ENCODE results near the gene NKX1-1. TPM values are rescaled to one million over a fixed set of nuclear protein-coding genes. Genes with fewer than 3 reads are reported as not detected.

The NKX1-1 gene
- total RNA-seq, 1 donor from 2014 or later, result not detected

- no peaks in the 10 kb centered on the region for H3K9me3 Mint-ChIP-seq
- no peaks in the 10 kb centered on the region for H3K36me3 Mint-ChIP-seq
These were observed 1.6 kb upstream of the NKX1-1 start for GRCh38 chr4:1407657-1408333.

GRCh38 chr4:1406981-1407656 lies 877 bp upstream of the NKX1-1 start:
- no peak overlapping the region for H3K4me3 Mint-ChIP-seq
- H3K36me3 Mint-ChIP-seq, result no peaks in the 10 kb centered on the region
- no peak for TF ChIP-seq CTCF (conservative IDR thresholded peaks at IDR 0.05)
- no peaks in the 10 kb centered on the region for H3K4me1 Mint-ChIP-seq (ENCODE audit: unreplicated experiment)
- no peaks in the 10 kb centered on the region for H3K9me3 Mint-ChIP-seq
- peaks cover 58% of the 10 kb centered on the region for H3K27me3 Mint-ChIP-seq
- H3K27ac Mint-ChIP-seq, result no peak overlapping the region
- no peak for DNase-seq (ENCODE audit: extremely low spot score, unreplicated experiment)

More at GRCh38 chr4:1407657-1408333, 1.6 kb upstream of the NKX1-1 start:
- TF ChIP-seq CTCF (conservative IDR thresholded peaks at IDR 0.05), result no peak
- Mint-ChIP-seq H3K4me1 (ENCODE audit: unreplicated experiment) (no peaks in the 10 kb centered on the region), H3K4me3 (no peak overlapping the region), H3K27me3 (peaks cover 61% of the 10 kb centered on the region), H3K27ac (no peak overlapping the region)
- DNase-seq (ENCODE audit: extremely low spot score, unreplicated experiment), result no peak

- H3K36me3 Mint-ChIP-seq, result no peaks in the 10 kb centered on the region
- no peak overlapping the region for H3K27ac Mint-ChIP-seq
- DNase-seq (ENCODE audit: extremely low spot score, unreplicated experiment), result no peak
- H3K9me3 Mint-ChIP-seq, result no peaks in the 10 kb centered on the region
- peaks cover 51% of the 10 kb centered on the region for H3K27me3 Mint-ChIP-seq
- no peak for TF ChIP-seq CTCF (conservative IDR thresholded peaks at IDR 0.05)
- H3K4me3 Mint-ChIP-seq, result no peak overlapping the region
- no peaks in the 10 kb centered on the region for H3K4me1 Mint-ChIP-seq (ENCODE audit: unreplicated experiment)
These were observed 427 bp downstream of the NKX1-1 start for GRCh38 chr4:1405636-1406393.

GRCh38 chr4:1405254-1405635 lies 997 bp downstream of the NKX1-1 start:
- TF ChIP-seq CTCF (conservative IDR thresholded peaks at IDR 0.05), result no peak
- Mint-ChIP-seq H3K27me3 (peaks cover 50% of the 10 kb centered on the region), H3K36me3 (no peaks in the 10 kb centered on the region), H3K9me3 (no peaks in the 10 kb centered on the region), H3K4me1 (ENCODE audit: unreplicated experiment) (no peaks in the 10 kb centered on the region), H3K27ac (no peak overlapping the region), H3K4me3 (no peak overlapping the region)
- no peak for DNase-seq (ENCODE audit: extremely low spot score, unreplicated experiment)

- no peak for TF ChIP-seq CTCF (conservative IDR thresholded peaks at IDR 0.05)
- H3K27me3 Mint-ChIP-seq, result peaks cover 49% of the 10 kb centered on the region
- H3K27ac Mint-ChIP-seq, result no peak overlapping the region
- H3K9me3 Mint-ChIP-seq, result no peaks in the 10 kb centered on the region
- no peaks in the 10 kb centered on the region for H3K4me1 Mint-ChIP-seq (ENCODE audit: unreplicated experiment)
- H3K36me3 Mint-ChIP-seq, result no peaks in the 10 kb centered on the region
- no peak for DNase-seq (ENCODE audit: extremely low spot score, unreplicated experiment)
- no peak overlapping the region for H3K4me3 Mint-ChIP-seq
These were observed 1.5 kb downstream of the NKX1-1 start for GRCh38 chr4:1404573-1405253.
